ENCODE measurements around the gene INSRR.

The INSRR gene

GRCh38 chr1:156822680-156823079, 36.2 kb downstream of the INSRR start:
- DNase-seq = no peak

GRCh38 chr1:156821801-156822200, 37.1 kb downstream of the INSRR start:
- DNase-seq = peak; percentile 71

- peak; percentile 96 for DNase-seq
These were observed 42.2 kb downstream of the INSRR start, which contains the start of gene SH2D2A for GRCh38 chr1:156816561-156817328. TSS of gene SH2D2A (minus strand) at chr1:156816848. CDS start at chr1:156816708, 140 bp downstream.

GRCh38 chr1:156815961-156816422, 42.9 kb downstream of the INSRR start:
- DNase-seq = peak; percentile 25

- DNase-seq = no peak
These were observed 43.5 kb downstream of the INSRR start for GRCh38 chr1:156815307-156815826.

- DNase-seq = peak; percentile 68
These were observed 44.2 kb downstream of the INSRR start for GRCh38 chr1:156814571-156815260.

- peak; percentile 90 for DNase-seq
These were observed 45.0 kb downstream of the INSRR start for GRCh38 chr1:156813750-156814570.

- no peak for DNase-seq
These were observed 45.6 kb downstream of the INSRR start for GRCh38 chr1:156813298-156813697.

GRCh38 chr1:156812293-156812990, 46.5 kb downstream of the INSRR start:
- DNase-seq = no peak

- no peak for DNase-seq
These were observed 47.7 kb downstream of the INSRR start for GRCh38 chr1:156811168-156811567.

GRCh38 chr1:156809711-156810366, 49.1 kb downstream of the INSRR start:
- no peak for DNase-seq

GRCh38 chr1:156809281-156809680, 49.6 kb downstream of the INSRR start:
- DNase-seq = no peak

- no peak for DNase-seq
These were observed 50.5 kb downstream of the INSRR start for GRCh38 chr1:156808186-156809030.

GRCh38 chr1:156807627-156808026, 51.3 kb downstream of the INSRR start:
- DNase-seq = peak; percentile 41

GRCh38 chr1:156806512-156807440, 52.1 kb downstream of the INSRR start:
- DNase-seq = no peak

- no peak for DNase-seq
These were observed 53.0 kb downstream of the INSRR start for GRCh38 chr1:156805766-156806511.

GRCh38 chr1:156804572-156805243, 54.2 kb downstream of the INSRR start:
- DNase-seq = no peak

- no peak for DNase-seq
These were observed 54.9 kb downstream of the INSRR start for GRCh38 chr1:156804026-156804425.
